HEK293 (cell line): ENCODE measurements around the gene CEACAM19.

Source experiments
- CTCF ChIA-PET: fragments of 350-600 bp; formaldehyde crosslinking; extraction: SDS; loops from one replicate; lab custom pipeline; 2021; ENCODE audit warnings: antibody characterized with exemption; lab: Yijun Ruan, JAX
- POLR2A ChIA-PET: fragments of 300-600 bp; formaldehyde crosslinking; extraction: SDS; loops from one replicate; lab custom pipeline; 2020; ENCODE audit warnings: antibody characterized with exemption, inconsistent platforms; lab: Yijun Ruan, JAX
- H3K27ac ChIP-seq: fragments of 200-500 bp; sonication (Bioruptor generic); 2 replicates; pipeline ENCODE4 v1.5.1; 2014; ENCODE audit warnings: low read depth, low read length, control low read depth, inconsistent platforms; ENCODE audit errors: extremely low read depth
- H3K36me3 ChIP-seq, 2 experiments: fragments of 200-500 bp in 1 of 2; sonication (Bioruptor generic) in 1 of 2; 1 replicate in 1 of 2; 2 replicates in 1 of 2; pipeline ENCODE4 v1.5.1; 2014 to 2017; ENCODE audit warnings: inconsistent platforms in 2 of 2, low read length in 2 of 2; ENCODE audit not compliant: control insufficient read depth in 2 of 2, insufficient read depth in 1 of 2
- H3K4me1 ChIP-seq: fragments of 200-500 bp; sonication (Bioruptor generic); 2 replicates; pipeline ENCODE4 v1.5.1; 2014; ENCODE audit warnings: mild to moderate bottlenecking, low read length, inconsistent platforms; ENCODE audit not compliant: control insufficient read depth, insufficient read depth
- H3K4me3 ChIP-seq: 2 replicates; pipeline ENCODE4 v1.5.1; 2011; ENCODE audit warnings: low read depth, mild to moderate bottlenecking, control low read depth, low read length, moderate library complexity
- H3K9me3 ChIP-seq: fragments of 200-500 bp; sonication (Bioruptor generic); 2 replicates; pipeline ENCODE4 v1.5.1; 2014; ENCODE audit warnings: low read depth, low read length, inconsistent platforms; ENCODE audit not compliant: control insufficient read depth, insufficient read depth
- BCL11B ChIP-seq: fragments of 450-650 bp; formaldehyde crosslinking; IDR thresholded peaks from 2 replicates; pipeline ENCODE4 v1.5.1; 2016; ENCODE audit warnings: low read depth, missing biosample characterization, missing genetic modification characterization
- HOXA7 ChIP-seq: sonication (generic); formaldehyde crosslinking; IDR thresholded peaks from 2 replicates; pipeline ENCODE4 v1.8.1; 2022; ENCODE audit warnings: missing genetic modification reagents, borderline replicate concordance
- SP3 ChIP-seq: fragments of 450-650 bp; formaldehyde crosslinking; IDR thresholded peaks from 2 replicates; pipeline ENCODE4 v1.5.1; 2016; ENCODE audit warnings: missing biosample characterization, missing genetic modification characterization
- SP7 ChIP-seq: fragments of 450-650 bp; formaldehyde crosslinking; IDR thresholded peaks from 2 replicates; pipeline ENCODE4 v1.5.1; 2016; ENCODE audit warnings: missing biosample characterization, missing genetic modification characterization
- YY2 ChIP-seq: fragments of 450-650 bp; formaldehyde crosslinking; IDR thresholded peaks from 2 replicates; pipeline ENCODE4 v1.5.1; 2016; ENCODE audit warnings: missing biosample characterization, missing genetic modification characterization
- ZFP37 ChIP-seq: fragments of 450-650 bp; formaldehyde crosslinking; IDR thresholded peaks from 2 replicates; pipeline ENCODE4 v1.5.1; 2016; ENCODE audit warnings: missing biosample characterization, missing genetic modification characterization
- ZFP41 ChIP-seq: fragments of 450-650 bp; formaldehyde crosslinking; IDR thresholded peaks from 2 replicates; pipeline ENCODE4 v1.5.1; 2016; ENCODE audit warnings: missing biosample characterization, missing genetic modification characterization, borderline replicate concordance
- ZNF10 ChIP-seq: fragments of 450-650 bp; formaldehyde crosslinking; IDR thresholded peaks from 2 replicates; pipeline ENCODE4 v1.5.1; 2017; ENCODE audit warnings: missing biosample characterization, missing genetic modification characterization
- ZNF114 ChIP-seq: fragments of 450-650 bp; formaldehyde crosslinking; IDR thresholded peaks from 2 replicates; pipeline ENCODE4 v1.5.0; 2017; ENCODE audit warnings: missing biosample characterization, missing genetic modification characterization
- ZNF146 ChIP-seq: fragments of 450-650 bp; formaldehyde crosslinking; IDR thresholded peaks from 2 replicates; pipeline ENCODE4 v1.5.1; 2016; ENCODE audit warnings: missing biosample characterization, missing genetic modification characterization
- ZNF202 ChIP-seq: fragments of 450-650 bp; formaldehyde crosslinking; IDR thresholded peaks from 2 replicates; pipeline ENCODE4 v1.5.1; 2016; ENCODE audit warnings: missing biosample characterization, missing genetic modification characterization, borderline replicate concordance
- ZNF211 ChIP-seq: fragments of 450-650 bp; formaldehyde crosslinking; IDR thresholded peaks from 2 replicates; pipeline ENCODE4 v1.5.1; 2016; ENCODE audit warnings: low read depth, missing biosample characterization, missing genetic modification characterization
- ZNF221 ChIP-seq: fragments of 450-650 bp; formaldehyde crosslinking; IDR thresholded peaks from 2 replicates; pipeline ENCODE4 v1.5.1; 2017; ENCODE audit warnings: missing biosample characterization, missing genetic modification characterization, borderline replicate concordance
- ZNF23 ChIP-seq: fragments of 450-650 bp; formaldehyde crosslinking; IDR thresholded peaks from 2 replicates; pipeline ENCODE4 v1.5.1; 2016; ENCODE audit warnings: missing biosample characterization, missing genetic modification characterization, borderline replicate concordance
- ZNF248 ChIP-seq: fragments of 450-650 bp; formaldehyde crosslinking; IDR thresholded peaks from 2 replicates; pipeline ENCODE4 v1.5.1; 2017; ENCODE audit warnings: missing biosample characterization, missing genetic modification characterization
- ZNF311 ChIP-seq: fragments of 450-650 bp; formaldehyde crosslinking; IDR thresholded peaks from 2 replicates; pipeline ENCODE4 v1.5.1; 2017; ENCODE audit warnings: missing biosample characterization, missing genetic modification characterization, borderline replicate concordance
- ZNF366 ChIP-seq: fragments of 450-650 bp; formaldehyde crosslinking; conservative IDR thresholded peaks from 2 replicates; pipeline ENCODE4 v1.5.1; 2016; ENCODE audit warnings: missing biosample characterization, missing genetic modification characterization
- ZNF423 ChIP-seq: fragments of 450-650 bp; formaldehyde crosslinking; IDR thresholded peaks from 2 replicates; pipeline ENCODE4 v1.5.1; 2016; ENCODE audit warnings: missing biosample characterization, missing genetic modification characterization
- ZNF560 ChIP-seq: fragments of 450-650 bp; formaldehyde crosslinking; IDR thresholded peaks from 2 replicates; pipeline ENCODE4 v1.5.1; 2017; ENCODE audit warnings: missing biosample characterization, missing genetic modification characterization, borderline replicate concordance
- ZNF571 ChIP-seq: fragments of 450-650 bp; formaldehyde crosslinking; IDR thresholded peaks from 2 replicates; pipeline ENCODE4 v1.5.0; 2017; ENCODE audit warnings: missing biosample characterization, missing genetic modification characterization
- ZNF600 ChIP-seq: fragments of 450-650 bp; formaldehyde crosslinking; IDR thresholded peaks from 2 replicates; pipeline ENCODE4 v1.5.1; 2016; ENCODE audit warnings: missing biosample characterization, missing genetic modification characterization
- ZNF610 ChIP-seq: fragments of 450-650 bp; formaldehyde crosslinking; IDR thresholded peaks from 2 replicates; pipeline ENCODE4 v1.5.1; 2016; ENCODE audit warnings: missing biosample characterization, missing genetic modification characterization, borderline replicate concordance
- ZNF76 ChIP-seq: fragments of 450-650 bp; formaldehyde crosslinking; IDR thresholded peaks from 2 replicates; pipeline ENCODE4; 2016; ENCODE audit warnings: low read depth, missing biosample characterization, missing genetic modification characterization, borderline replicate concordance
- ZNF792 ChIP-seq: fragments of 450-650 bp; formaldehyde crosslinking; IDR thresholded peaks from 2 replicates; pipeline ENCODE4 v1.5.1; 2016; ENCODE audit warnings: missing biosample characterization, missing genetic modification characterization
- TF ChIP-seq, protein P1 (sequence below): fragments of 450-650 bp; formaldehyde crosslinking; IDR thresholded peaks from 2 replicates; pipeline ENCODE4 v1.5.1; 2016; ENCODE audit warnings: missing biosample characterization, missing genetic modification characterization, low read depth
- TF ChIP-seq, protein P2 (sequence below): fragments of 450-650 bp; formaldehyde crosslinking; IDR thresholded peaks from 2 replicates; pipeline ENCODE4 v1.5.1; 2017; ENCODE audit warnings: missing biosample characterization, missing genetic modification characterization

Gene CEACAM19

DNA sequence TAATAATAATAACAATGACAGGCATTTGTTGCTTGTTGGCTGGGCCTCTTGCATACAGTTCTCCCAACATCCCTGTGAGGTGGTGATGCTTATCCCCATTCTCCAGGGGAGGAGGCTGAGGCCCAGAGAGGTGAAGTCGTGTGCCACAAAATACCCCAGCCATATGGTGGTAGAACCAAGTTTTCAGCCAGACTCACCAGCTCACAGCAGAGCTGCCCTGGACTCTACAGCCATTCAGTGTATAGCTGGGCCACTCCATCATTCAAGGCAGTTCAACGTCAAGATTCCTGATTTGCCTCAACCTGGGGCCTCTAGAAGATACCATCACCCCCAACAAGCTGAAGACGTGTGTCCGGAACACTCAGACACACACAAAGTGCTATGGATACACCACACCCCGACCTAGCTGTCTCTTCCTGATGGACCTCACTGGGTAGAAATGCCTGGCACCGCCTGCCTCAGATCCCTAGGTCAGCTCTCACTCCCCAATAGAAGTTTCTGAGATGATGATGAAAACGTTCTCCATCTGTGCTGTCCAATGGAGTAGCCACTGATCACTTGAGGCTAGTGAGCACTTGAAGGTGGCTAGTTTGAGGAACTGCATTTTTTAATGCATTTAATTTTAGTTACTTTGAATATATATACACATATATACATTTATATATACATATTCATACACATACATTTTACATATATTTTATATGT lies 4.3 kb upstream of the CEACAM19 start:
- Histone ChIP-seq H3K27ac (no peak overlapping the region), H3K9me3 (no peaks in the 10 kb centered on the region), H3K4me1 (no peaks in the 10 kb centered on the region), H3K36me3 (peaks cover 13 to 17% of the 10 kb centered on the region in 2 experiments; a peak in 2 of 3 replicates), H3K4me3 (no peak overlapping the region)
- ChIA-PET POLR2A (interaction anchor here (1.1 kb wide), 1 partner anchor 10 kb away, joined by 3 read pairs; no protein-coding TSS in a partner anchor), CTCF (interaction anchor here (0.7 to 0.9 kb wide), 3 partner anchors 9 to 90 kb away, joined by 3 to 4 read pairs (median 4); no protein-coding TSS in a partner anchor)
- TF ChIP-seq ZFP37 (0 out of 2 replicates have a peak, but pooled peaks have one; percentile 28), ZNF600 (tag by site-specific recombination) (0 out of 2 replicates have a peak, but pooled peaks have one; percentile 49), ZNF248 (tag by site-specific recombination) (no peak), ZNF23 (tag by site-specific recombination) (no peak), ZNF610 (no peak), ZNF560 (no peak), ZNF211 (tag by site-specific recombination) (no peak), ZNF571 (tag by site-specific recombination) (no peak)
- TF ChIP-seq, protein P1, sequence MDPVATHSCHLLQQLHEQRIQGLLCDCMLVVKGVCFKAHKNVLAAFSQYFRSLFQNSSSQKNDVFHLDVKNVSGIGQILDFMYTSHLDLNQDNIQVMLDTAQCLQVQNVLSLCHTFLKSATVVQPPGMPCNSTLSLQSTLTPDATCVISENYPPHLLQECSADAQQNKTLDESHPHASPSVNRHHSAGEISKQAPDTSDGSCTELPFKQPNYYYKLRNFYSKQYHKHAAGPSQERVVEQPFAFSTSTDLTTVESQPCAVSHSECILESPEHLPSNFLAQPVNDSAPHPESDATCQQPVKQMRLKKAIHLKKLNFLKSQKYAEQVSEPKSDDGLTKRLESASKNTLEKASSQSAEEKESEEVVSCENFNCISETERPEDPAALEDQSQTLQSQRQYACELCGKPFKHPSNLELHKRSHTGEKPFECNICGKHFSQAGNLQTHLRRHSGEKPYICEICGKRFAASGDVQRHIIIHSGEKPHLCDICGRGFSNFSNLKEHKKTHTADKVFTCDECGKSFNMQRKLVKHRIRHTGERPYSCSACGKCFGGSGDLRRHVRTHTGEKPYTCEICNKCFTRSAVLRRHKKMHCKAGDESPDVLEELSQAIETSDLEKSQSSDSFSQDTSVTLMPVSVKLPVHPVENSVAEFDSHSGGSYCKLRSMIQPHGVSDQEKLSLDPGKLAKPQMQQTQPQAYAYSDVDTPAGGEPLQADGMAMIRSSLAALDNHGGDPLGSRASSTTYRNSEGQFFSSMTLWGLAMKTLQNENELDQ = no peak

- no peak overlapping the region for H3K27ac ChIP-seq
- H3K36me3 ChIP-seq = peaks cover 0 to 3% of the 10 kb centered on the region in 2 experiments; a peak in 1 of 3 replicates
- ChIA-PET CTCF (interaction anchor here (1.1 kb wide), 1 partner anchor 20 kb away, joined by 4 read pairs; no protein-coding TSS in a partner anchor), POLR2A (interaction anchor here (0.7 kb wide), 1 partner anchor 46 kb away, joined by 3 read pairs; no protein-coding TSS in a partner anchor)
- H3K4me1 ChIP-seq = no peaks in the 10 kb centered on the region
- TF ChIP-seq SP3 (tag by site-specific recombination) (no peak), ZNF311 (no peak), ZNF76 (tag by site-specific recombination) (no peak), ZNF366 (tag by site-specific recombination) (no peak), ZNF792 (tag by site-specific recombination) (no peak), ZNF423 (tag by site-specific recombination) (no peak), SP7 (tag by site-specific recombination) (no peak), ZNF211 (tag by site-specific recombination) (no peak), ZNF114 (tag by site-specific recombination) (no peak), YY2 (tag by site-specific recombination) (no peak), BCL11B (tag by site-specific recombination) (no peak), ZNF10 (tag by site-specific recombination) (no peak), ZNF221 (tag by site-specific recombination) (no peak), ZNF146 (no peak), ZNF560 (no peak), HOXA7 (no peak), ZNF202 (tag by site-specific recombination) (no peak), ZFP41 (tag by site-specific recombination) (no peak)
- TF ChIP-seq, protein P2, sequence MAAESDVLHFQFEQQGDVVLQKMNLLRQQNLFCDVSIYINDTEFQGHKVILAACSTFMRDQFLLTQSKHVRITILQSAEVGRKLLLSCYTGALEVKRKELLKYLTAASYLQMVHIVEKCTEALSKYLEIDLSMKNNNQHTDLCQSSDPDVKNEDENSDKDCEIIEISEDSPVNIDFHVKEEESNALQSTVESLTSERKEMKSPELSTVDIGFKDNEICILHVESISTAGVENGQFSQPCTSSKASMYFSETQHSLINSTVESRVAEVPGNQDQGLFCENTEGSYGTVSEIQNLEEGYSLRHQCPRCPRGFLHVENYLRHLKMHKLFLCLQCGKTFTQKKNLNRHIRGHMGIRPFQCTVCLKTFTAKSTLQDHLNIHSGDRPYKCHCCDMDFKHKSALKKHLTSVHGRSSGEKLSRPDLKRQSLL (tag by site-specific recombination) = no peak
- H3K9me3 ChIP-seq = no peaks in the 10 kb centered on the region
- no peak overlapping the region for H3K4me3 ChIP-seq
Measured at GRCh38 chr19:44668985-44669764, 2.1 kb upstream of the CEACAM19 start.
